HFFc6 (cell line): ENCODE measurements around the gene OLA1. TPM values are rescaled to one million over a fixed set of nuclear protein-coding genes. Genes with fewer than 3 reads are reported as not detected.

Experiments
- DNase-seq: peaks from one replicate; pipeline ENCODE4 v3.0.0-alpha.2; 2018
- H3K27ac Mint-ChIP-seq: 2 replicates; pipeline ENCODE4 v1.8.0; 2020; ENCODE audit warnings: mild to moderate bottlenecking, mixed read lengths
- H3K27me3 Mint-ChIP-seq: 2 replicates; pipeline ENCODE4 v1.8.0; 2021; ENCODE audit warnings: mild to moderate bottlenecking, moderate library complexity, mixed read lengths; ENCODE audit not compliant: insufficient read depth
- H3K36me3 Mint-ChIP-seq: 2 replicates; pipeline ENCODE4 v1.8.0; 2021; ENCODE audit warnings: low read depth, mixed read lengths
- H3K4me1 Mint-ChIP-seq: 2 replicates; pipeline ENCODE4 v1.8.0; 2020; ENCODE audit warnings: low read depth, mixed read lengths
- H3K4me3 Mint-ChIP-seq: 2 replicates; pipeline ENCODE4 v1.8.0; 2020; ENCODE audit warnings: mild to moderate bottlenecking, moderate library complexity, mixed read lengths
- H3K9me3 Mint-ChIP-seq: 2 replicates; pipeline ENCODE4 v1.8.0; 2020; ENCODE audit warnings: mild to moderate bottlenecking, mixed read lengths
- CTCF ChIP-seq: fragments of 200-600 bp; sonication (generic); IDR thresholded peaks from 2 replicates; pipeline ENCODE4 v1.5.0; 2021; ENCODE audit warnings: antibody characterized with exemption, mild to moderate bottlenecking
- total RNA-seq, 6 experiments: library from RNA; stranded (reverse); fragmentation: NEBNext Ultra II Directional; extraction: Animal tissue kit (Norgen Biotek cat#: 25700); gene quantifications; 2 replicates in 1 of 6; 3 replicates in 5 of 6; pipeline ENCODE4 v1.2.3, GENCODE V29; 2021

OLA1 gene
- total RNA-seq, 6 experiments from 2014 or later, result 105 to 123 (median 106) TPM

GRCh38 chr2:174218773-174219172 lies 29.6 kb downstream of the OLA1 start:
- Mint-ChIP-seq H3K4me1 (peaks cover 11% of the 10 kb centered on the region; the same call in 1 of the 2 replicates), H3K27ac (no peak overlapping the region), H3K27me3 (no peaks in the 10 kb centered on the region), H3K4me3 (no peak overlapping the region), H3K36me3 (peaks cover 10% of the 10 kb centered on the region; the same call in 1 of the 2 replicates), H3K9me3 (no peaks in the 10 kb centered on the region)
- no peak for TF ChIP-seq CTCF
- DNase-seq, result no peak

GRCh38 chr2:174217869-174218268 lies 30.5 kb downstream of the OLA1 start:
- TF ChIP-seq CTCF, result no peak
- H3K36me3 Mint-ChIP-seq, result peaks cover 6% of the 10 kb centered on the region; the same call in 1 of the 2 replicates
- no peak overlapping the region for H3K27ac Mint-ChIP-seq
- no peak for DNase-seq
- no peaks in the 10 kb centered on the region for H3K27me3 Mint-ChIP-seq
- no peaks in the 10 kb centered on the region for H3K9me3 Mint-ChIP-seq
- peaks cover 11% of the 10 kb centered on the region; the same call in 1 of the 2 replicates for H3K4me1 Mint-ChIP-seq
- no peak overlapping the region for H3K4me3 Mint-ChIP-seq

GRCh38 chr2:174211954-174212353 lies 36.4 kb downstream of the OLA1 start:
- no peak overlapping the region for H3K27ac Mint-ChIP-seq

GRCh38 chr2:174210862-174211261 lies 37.5 kb downstream of the OLA1 start:
- no peak for DNase-seq
- Mint-ChIP-seq H3K36me3 (no peaks in the 10 kb centered on the region), H3K27me3 (no peaks in the 10 kb centered on the region; the same call in 1 of the 2 replicates)

More at GRCh38 chr2:174211954-174212353, 36.4 kb downstream of the OLA1 start:
- no peaks in the 10 kb centered on the region for H3K9me3 Mint-ChIP-seq
- H3K4me1 Mint-ChIP-seq, result peaks cover 6% of the 10 kb centered on the region
- TF ChIP-seq CTCF, result no peak
- no peaks in the 10 kb centered on the region; the same call in 1 of the 2 replicates for H3K27me3 Mint-ChIP-seq
- H3K4me3 Mint-ChIP-seq, result no peak overlapping the region
- H3K36me3 Mint-ChIP-seq, result no peaks in the 10 kb centered on the region
- DNase-seq, result no peak

GRCh38 chr2:174209325-174209724 lies 39.0 kb downstream of the OLA1 start:
- no peak overlapping the region for H3K4me3 Mint-ChIP-seq
- H3K9me3 Mint-ChIP-seq, result no peaks in the 10 kb centered on the region
- H3K36me3 Mint-ChIP-seq, result no peaks in the 10 kb centered on the region
- no peak for DNase-seq
- H3K4me1 Mint-ChIP-seq, result peaks cover 16% of the 10 kb centered on the region
- TF ChIP-seq CTCF, result no peak
- H3K27ac Mint-ChIP-seq, result no peak overlapping the region
- no peaks in the 10 kb centered on the region; the same call in 1 of the 2 replicates for H3K27me3 Mint-ChIP-seq

More at GRCh38 chr2:174210862-174211261, 37.5 kb downstream of the OLA1 start:
- no peak for TF ChIP-seq CTCF
- Mint-ChIP-seq H3K27ac (no peak overlapping the region), H3K4me3 (no peak overlapping the region), H3K4me1 (peaks cover 16% of the 10 kb centered on the region), H3K9me3 (no peaks in the 10 kb centered on the region)
